Thyroid gland (tissue), 4 donors: Measurements from ENCODE around the gene CLRN3. TPM values are rescaled to one million over a fixed set of nuclear protein-coding genes. Genes with fewer than 3 reads are reported as not detected.

Experiments used
- DNase-seq, 2 donors: peaks; one replicate each; pipeline ENCODE4 v3.0.0-alpha.2; 2019
- H3K27ac ChIP-seq, 3 donors: fragments of 200-600 bp; sonication (generic); 1 replicate in 2 of 3; 2 replicates in 1 of 3; pipeline ENCODE4 v1.5.1; 2016 to 2019; ENCODE audit warnings: mild to moderate bottlenecking in 1 of 3, moderate library complexity in 1 of 3
- H3K27me3 ChIP-seq: fragments of 200-600 bp; sonication (generic); one replicate; pipeline ENCODE4 v1.5.1; 2019
- H3K36me3 ChIP-seq, 2 donors: fragments of 200-600 bp; sonication (generic); one replicate each; pipeline ENCODE4 v1.5.1; 2016 to 2019
- H3K4me1 ChIP-seq, 2 donors: fragments of 200-600 bp; sonication (generic); one replicate each; pipeline ENCODE4 v1.5.1; 2017 to 2019
- H3K4me3 ChIP-seq, 3 donors: fragments of 200-600 bp; sonication (generic); replicated peaks in 1 of 3; 1 replicate in 2 of 3; 2 replicates in 1 of 3; pipeline ENCODE4 v1.5.1; 2016; ENCODE audit warnings: mild to moderate bottlenecking in 1 of 3
- H3K9me3 ChIP-seq: fragments of 200-600 bp; sonication (generic); one replicate; pipeline ENCODE4 v1.5.1; 2017
- POLR2A ChIP-seq, 2 donors: fragments of 450-650 bp; IDR thresholded peaks; one replicate each; pipeline ENCODE4 v1.6.1; 2017; ENCODE audit warnings: antibody characterized with exemption in 2 of 2, mild to moderate bottlenecking in 2 of 2, moderate library complexity in 1 of 2
- WGBS, 2 donors: methylation state at CpG; one replicate each; pipeline ENCODE4 v1.1.5; 2017; 5-methylcytosine and 5-hydroxymethylcytosine counted together
- intact Hi-C: fragments of 100-400 bp; cut with DNase I; formaldehyde crosslinking; loops from one replicate; pipeline ENCODE4 v1.15.1; 2023
- total RNA-seq, 4 donors: library from RNA; depleted of rRNA; stranded (reverse); fragments of >200 nt; gene quantifications; one replicate each; pipeline ENCODE4 v1.2.3, GENCODE V29; 2016
- TF ChIP-seq, protein P1 (sequence below), 6 experiments: fragments of 200-600 bp in 3 of 6; fragments of 450-650 bp in 3 of 6; sonication (generic) in 3 of 6; IDR thresholded peaks; one replicate each; pipeline ENCODE4 v1.5.1; 2016 to 2019; ENCODE audit warnings: antibody characterized with exemption in 6 of 6, mild to moderate bottlenecking in 2 of 6, inconsistent platforms in 1 of 6, moderate library complexity in 1 of 6

CLRN3 gene
- total RNA-seq, 4 donors from 2014 or later, result not detected

DNA sequence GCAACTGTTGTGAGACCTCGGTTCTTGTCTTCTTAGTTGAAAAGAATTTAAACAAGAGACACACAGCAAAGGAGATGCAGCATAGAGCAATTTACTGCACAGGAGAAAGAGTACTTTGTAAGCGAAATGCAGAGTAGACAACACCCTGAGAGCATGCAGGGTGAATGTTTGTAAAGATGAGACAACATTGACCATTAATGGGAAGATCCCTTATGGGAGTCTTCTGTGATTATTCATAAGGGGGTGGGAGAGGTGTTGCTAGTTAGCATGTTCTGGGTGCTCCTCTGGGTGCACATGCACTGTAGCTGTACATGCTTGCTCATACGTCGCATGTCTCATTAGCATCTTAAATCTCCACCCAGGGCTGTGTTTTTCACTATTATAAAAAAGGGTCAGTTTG, 62.3 kb downstream of the CLRN3 start:
- Histone ChIP-seq H3K27ac (no peak overlapping the region), H3K4me3 (no peak overlapping the region), H3K36me3 (no peaks in the 10 kb centered on the region), H3K4me1 (peaks cover 0 to 16% of the 10 kb centered on the region in 2 donors), H3K27me3 (no peaks in the 10 kb centered on the region), H3K9me3 (no peaks in the 10 kb centered on the region)
- TF ChIP-seq, protein P1, sequence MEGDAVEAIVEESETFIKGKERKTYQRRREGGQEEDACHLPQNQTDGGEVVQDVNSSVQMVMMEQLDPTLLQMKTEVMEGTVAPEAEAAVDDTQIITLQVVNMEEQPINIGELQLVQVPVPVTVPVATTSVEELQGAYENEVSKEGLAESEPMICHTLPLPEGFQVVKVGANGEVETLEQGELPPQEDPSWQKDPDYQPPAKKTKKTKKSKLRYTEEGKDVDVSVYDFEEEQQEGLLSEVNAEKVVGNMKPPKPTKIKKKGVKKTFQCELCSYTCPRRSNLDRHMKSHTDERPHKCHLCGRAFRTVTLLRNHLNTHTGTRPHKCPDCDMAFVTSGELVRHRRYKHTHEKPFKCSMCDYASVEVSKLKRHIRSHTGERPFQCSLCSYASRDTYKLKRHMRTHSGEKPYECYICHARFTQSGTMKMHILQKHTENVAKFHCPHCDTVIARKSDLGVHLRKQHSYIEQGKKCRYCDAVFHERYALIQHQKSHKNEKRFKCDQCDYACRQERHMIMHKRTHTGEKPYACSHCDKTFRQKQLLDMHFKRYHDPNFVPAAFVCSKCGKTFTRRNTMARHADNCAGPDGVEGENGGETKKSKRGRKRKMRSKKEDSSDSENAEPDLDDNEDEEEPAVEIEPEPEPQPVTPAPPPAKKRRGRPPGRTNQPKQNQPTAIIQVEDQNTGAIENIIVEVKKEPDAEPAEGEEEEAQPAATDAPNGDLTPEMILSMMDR (IDR thresholded peaks at IDR 0.05), result no peak
- no peak for TF ChIP-seq POLR2A (IDR thresholded peaks at IDR 0.05)
- DNase-seq, result no peak
- intact Hi-C loops, result no loop called here
- 88 to 89% methylated on average over 4 of the region's 4 CpGs for WGBS, 2 donors

Other genes starting within 250 kb of the CLRN3 start
- gene FOXI2, start 155.8 kb downstream of the CLRN3 start, total RNA-seq, result under 1 TPM in 1 of 4 donors, not detected in 3; 0.15 TPM
- 10 to 100 TPM; 16.8 to 25.0 (median 19.4) TPM for gene PTPRE, start 14.2 kb upstream of the CLRN3 start, total RNA-seq
- gene MKI67, start 233.5 kb upstream of the CLRN3 start, total RNA-seq, result 1 to 10 TPM in 2 of 4 donors, under 1 TPM in 2; 0.24 to 1.9 (median 0.76) TPM